ENCODE measurements around the gene EPS8.

DNA sequence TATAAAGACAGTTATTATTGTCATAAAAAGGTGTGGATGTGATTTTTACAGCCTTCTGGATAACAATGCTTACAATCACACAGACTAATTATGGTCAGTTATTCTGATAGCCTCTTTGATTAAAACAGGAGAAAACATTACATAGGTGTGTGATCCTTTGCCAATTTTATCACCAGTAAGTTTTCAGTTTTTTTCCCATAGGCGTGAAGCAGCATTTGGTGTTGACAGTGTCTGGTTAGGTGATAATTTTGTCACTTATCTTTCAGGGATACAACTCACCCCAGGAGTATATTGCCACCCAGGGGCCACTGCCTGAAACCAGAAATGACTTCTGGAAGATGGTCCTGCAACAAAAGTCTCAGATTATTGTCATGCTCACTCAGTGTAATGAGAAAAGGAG, 208.8 kb downstream of the EPS8 start:
- TF ChIP-seq POLR2AphosphoS5 (IDR thresholded peaks at IDR 0.05; ENCODE audit: low read depth, low read length) (no peak), TAF1 (IDR thresholded peaks at IDR 0.05; ENCODE audit: borderline replicate concordance, insufficient read depth, low read length) (no peak), SIN3A (IDR thresholded peaks at IDR 0.05; ENCODE audit: borderline replicate concordance, insufficient read depth, low read length) (no peak)
- TF ChIP-seq, protein P1, sequence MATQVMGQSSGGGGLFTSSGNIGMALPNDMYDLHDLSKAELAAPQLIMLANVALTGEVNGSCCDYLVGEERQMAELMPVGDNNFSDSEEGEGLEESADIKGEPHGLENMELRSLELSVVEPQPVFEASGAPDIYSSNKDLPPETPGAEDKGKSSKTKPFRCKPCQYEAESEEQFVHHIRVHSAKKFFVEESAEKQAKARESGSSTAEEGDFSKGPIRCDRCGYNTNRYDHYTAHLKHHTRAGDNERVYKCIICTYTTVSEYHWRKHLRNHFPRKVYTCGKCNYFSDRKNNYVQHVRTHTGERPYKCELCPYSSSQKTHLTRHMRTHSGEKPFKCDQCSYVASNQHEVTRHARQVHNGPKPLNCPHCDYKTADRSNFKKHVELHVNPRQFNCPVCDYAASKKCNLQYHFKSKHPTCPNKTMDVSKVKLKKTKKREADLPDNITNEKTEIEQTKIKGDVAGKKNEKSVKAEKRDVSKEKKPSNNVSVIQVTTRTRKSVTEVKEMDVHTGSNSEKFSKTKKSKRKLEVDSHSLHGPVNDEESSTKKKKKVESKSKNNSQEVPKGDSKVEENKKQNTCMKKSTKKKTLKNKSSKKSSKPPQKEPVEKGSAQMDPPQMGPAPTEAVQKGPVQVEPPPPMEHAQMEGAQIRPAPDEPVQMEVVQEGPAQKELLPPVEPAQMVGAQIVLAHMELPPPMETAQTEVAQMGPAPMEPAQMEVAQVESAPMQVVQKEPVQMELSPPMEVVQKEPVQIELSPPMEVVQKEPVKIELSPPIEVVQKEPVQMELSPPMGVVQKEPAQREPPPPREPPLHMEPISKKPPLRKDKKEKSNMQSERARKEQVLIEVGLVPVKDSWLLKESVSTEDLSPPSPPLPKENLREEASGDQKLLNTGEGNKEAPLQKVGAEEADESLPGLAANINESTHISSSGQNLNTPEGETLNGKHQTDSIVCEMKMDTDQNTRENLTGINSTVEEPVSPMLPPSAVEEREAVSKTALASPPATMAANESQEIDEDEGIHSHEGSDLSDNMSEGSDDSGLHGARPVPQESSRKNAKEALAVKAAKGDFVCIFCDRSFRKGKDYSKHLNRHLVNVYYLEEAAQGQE (IDR thresholded peaks at IDR 0.05; ENCODE audit: insufficient read depth in 1 of 2, low read depth in 2 of 2, low read length in 2 of 2), result no peak

Data from PFSK-1 (cell line).